ENCODE results near the gene RIMKLB. TPM values are rescaled to one million over a fixed set of nuclear protein-coding genes. Genes with fewer than 3 reads are reported as not detected.

Gene RIMKLB
- total RNA-seq, 1 experiment from 2014 or later = 87.7 TPM

- Histone ChIP-seq H4K5ac (ENCODE audit: insufficient read length, low read depth, low read length) (no peak overlapping the region), H3K4me2 (ENCODE audit: insufficient read depth, insufficient read length, low read length) (no peak overlapping the region), H4K91ac (ENCODE audit: insufficient read length, low read depth, low read length) (peak overlapping the region; percentile 48), H3K9ac (ENCODE audit: extremely low read depth, insufficient read length, low read length) (no peak overlapping the region), H3K4me1 (ENCODE audit: insufficient read depth, low read length) (no peaks in the 10 kb centered on the region), H3K79me1 (ENCODE audit: insufficient read depth, low read depth, low read length, poor library complexity, severe bottlenecking) (no peaks in the 10 kb centered on the region), H2AFZ (ENCODE audit: low read length) (no peak overlapping the region), H3K56ac (ENCODE audit: insufficient read length, low read depth, low read length) (no peak overlapping the region), H3K14ac (ENCODE audit: insufficient read depth, low read length) (peak overlapping the region; percentile 44), H3K27me3 (ENCODE audit: insufficient read depth, low read length) (no peaks in the 10 kb centered on the region), H2BK20ac (ENCODE audit: low read depth, low read length, poor library complexity, severe bottlenecking) (no peak overlapping the region), H3T11ph (ENCODE audit: low read length) (no peak overlapping the region), H3K23me2 (ENCODE audit: insufficient read length, low read depth, low read length, poor library complexity, severe bottlenecking) (no peaks in the 10 kb centered on the region), H2BK120ac (ENCODE audit: low read depth, low read length, poor library complexity, severe bottlenecking) (no peak overlapping the region), H4K20me1 (ENCODE audit: control insufficient read depth, insufficient read depth, insufficient read length) (no peaks in the 10 kb centered on the region), H2BK15ac (ENCODE audit: low read depth, low read length) (no peak overlapping the region), H3K9me3 (ENCODE audit: control insufficient read depth, low read depth, low read length) (no peaks in the 10 kb centered on the region), H3K23ac (ENCODE audit: insufficient read length, low read depth, low read length) (no peak overlapping the region), H4K8ac (replicated peaks; ENCODE audit: insufficient read length, low read depth, low read length) (no peak overlapping the region), H3K27ac (ENCODE audit: insufficient read length, low read depth, low read length) (no peak overlapping the region), H2BK12ac (ENCODE audit: insufficient read length, low read depth, low read length) (no peak overlapping the region), H2BK5ac (ENCODE audit: insufficient read length, low read length) (peak overlapping the region; percentile 57), H3K79me2 (ENCODE audit: insufficient read depth, low read length) (no peaks in the 10 kb centered on the region), H3K4ac (ENCODE audit: low read depth, low read length) (no peak overlapping the region), H3K18ac (ENCODE audit: insufficient read length, low read depth, low read length) (peak overlapping the region; percentile 52), H2AK5ac (ENCODE audit: insufficient read length, low read length) (no peak overlapping the region)
- DNase-seq = peak; percentile 63
- peaks cover 15 to 21% of the 10 kb centered on the region in 2 experiments for H3K9me3 Mint-ChIP-seq
- peak overlapping the region; percentile 53 to 92 (median 76) for H3K27ac Mint-ChIP-seq
- no peaks in the 10 kb centered on the region for H3K27me3 Mint-ChIP-seq (ENCODE audit: low read depth)
- H3K36me3 Mint-ChIP-seq (ENCODE audit: insufficient read depth in 1 of 3, low read depth in 3 of 3) = peaks cover 4 to 23% (median 21%) of the 10 kb centered on the region in 3 experiments; a peak in 6 of 7 replicates
- WGBS (ENCODE audit: extremely low coverage, insufficient read length, low lambda C conversion rate) = no CpG with 5 or more reads among the region's 9 CpGs
- H3K4me3 Mint-ChIP-seq = no peak overlapping the region
- TF ChIP-seq CTCF (conservative IDR thresholded peaks at IDR 0.05) = no peak
- H3K4me1 Mint-ChIP-seq = peaks cover 47% of the 10 kb centered on the region in 2 experiments
Measured at GRCh38 chr12:8828257-8829124, 130.7 kb downstream of the RIMKLB start.

Data from H9 (cell line).